ENCODE measurements around the gene NRCAM.

NRCAM gene

DNA sequence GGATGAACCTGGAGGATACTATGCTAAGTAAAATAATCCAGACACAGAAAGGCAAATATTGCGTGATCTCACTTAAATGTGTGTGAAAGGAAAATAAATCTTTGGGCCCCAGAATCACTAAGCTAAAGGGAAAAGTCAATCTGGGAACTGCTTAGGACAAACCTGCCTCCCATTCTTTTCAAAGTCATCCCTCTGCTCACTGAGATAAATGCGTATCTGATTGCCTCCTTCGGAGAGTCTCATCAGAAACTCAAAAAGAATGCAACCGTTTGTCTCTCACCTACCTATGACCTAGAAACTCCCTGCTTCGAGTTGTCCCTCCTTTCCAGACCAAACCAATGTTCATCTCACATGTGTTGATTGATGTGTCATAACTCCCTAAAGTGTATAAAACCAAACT lies 286.0 kb downstream of the NRCAM start:
- 61% methylated on average over 4 of the region's 5 CpGs for WGBS
- Histone ChIP-seq H3K23ac (ENCODE audit: low read length in 2 of 2) (no peak overlapping the region), H3K4me3 (ENCODE audit: insufficient read depth in 1 of 2, low read depth in 1 of 2, low read length in 2 of 2) (no peak overlapping the region), H2BK5ac (ENCODE audit: low read depth, low read length, poor library complexity, severe bottlenecking) (no peak overlapping the region), H3K18ac (ENCODE audit: low read depth in 1 of 2, low read length in 2 of 2) (no peak overlapping the region), H3K9ac (ENCODE audit: low read length) (no peak overlapping the region), H4K8ac (ENCODE audit: low read length) (no peak overlapping the region), H3K14ac (ENCODE audit: low read length in 2 of 2) (no peak overlapping the region), H2BK120ac (ENCODE audit: low read depth, low read length) (no peak overlapping the region), H2BK15ac (ENCODE audit: low read depth, poor library complexity, severe bottlenecking) (no peak overlapping the region), H2AFZ (ENCODE audit: low read depth, low read length) (no peak overlapping the region), H3K27ac (ENCODE audit: low read length, poor library complexity, severe bottlenecking) (no peak overlapping the region), H2AK5ac (ENCODE audit: low read length, severe bottlenecking) (no peak overlapping the region), H3K9me3 (ENCODE audit: control insufficient read depth, low read length) (no peaks in the 10 kb centered on the region), H3K36me3 (ENCODE audit: control insufficient read depth in 1 of 2, insufficient read depth in 2 of 2, low read depth in 1 of 2, low read length in 2 of 2) (no peaks in the 10 kb centered on the region), H3K4me2 (ENCODE audit: low read length, poor library complexity, severe bottlenecking) (no peak overlapping the region), H2BK12ac (ENCODE audit: low read length in 2 of 2) (no peak overlapping the region), H3K4me1 (ENCODE audit: control insufficient read depth, insufficient read depth, low read depth, low read length) (no peaks in the 10 kb centered on the region), H3K27me3 (ENCODE audit: control insufficient read depth in 1 of 2, insufficient read depth in 1 of 2, low read length in 2 of 2) (no peaks in the 10 kb centered on the region), H4K91ac (ENCODE audit: low read length) (no peak overlapping the region), H3K4ac (ENCODE audit: low read depth in 1 of 2, low read length in 2 of 2) (no peak overlapping the region), H3K79me1 (replicated peaks; ENCODE audit: low read length, poor library complexity, severe bottlenecking) (no peaks in the 10 kb centered on the region)
- DNase-seq, result no peak

DNA sequence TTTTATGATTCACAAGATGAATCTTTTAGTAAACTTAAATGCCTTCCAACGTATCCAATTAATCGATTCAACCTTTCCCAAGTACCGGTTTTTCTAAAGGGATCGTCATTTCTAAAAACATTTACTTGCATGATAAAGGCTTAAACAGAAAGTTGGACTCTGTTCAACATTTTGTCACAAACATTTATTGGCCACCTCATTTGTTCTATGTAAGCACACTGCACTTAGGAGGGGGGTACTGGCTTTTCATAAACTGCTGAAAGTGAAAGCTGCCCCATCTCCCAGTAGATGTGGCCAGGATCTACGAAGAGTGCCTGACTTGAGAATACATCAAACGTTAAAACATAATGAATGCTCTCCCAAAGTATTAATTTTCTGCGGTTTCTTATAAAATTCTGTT lies 288.8 kb downstream of the NRCAM start:
- no peak overlapping the region for H3K4ac ChIP-seq (ENCODE audit: low read depth in 1 of 2, low read length in 2 of 2)
- H2AFZ ChIP-seq (ENCODE audit: low read depth, low read length), result no peak overlapping the region
- H3K4me3 ChIP-seq (ENCODE audit: insufficient read depth in 1 of 2, low read depth in 1 of 2, low read length in 2 of 2), result peak overlapping the region in 1 of 2 experiments; percentile 67
- H2BK5ac ChIP-seq (ENCODE audit: low read depth, low read length, poor library complexity, severe bottlenecking), result no peak overlapping the region
- no peak overlapping the region for H3K27ac ChIP-seq (ENCODE audit: low read length, poor library complexity, severe bottlenecking)
- no peak overlapping the region for H2BK15ac ChIP-seq (ENCODE audit: low read depth, poor library complexity, severe bottlenecking)
- H3K79me1 ChIP-seq (replicated peaks; ENCODE audit: low read length, poor library complexity, severe bottlenecking), result no peaks in the 10 kb centered on the region
- no peak overlapping the region for H2BK12ac ChIP-seq (ENCODE audit: low read length in 2 of 2)
- peaks cover 2% of the 10 kb centered on the region for H3K4me1 ChIP-seq (ENCODE audit: control insufficient read depth, insufficient read depth, low read depth, low read length)
- H4K8ac ChIP-seq (ENCODE audit: low read length), result no peak overlapping the region
- H3K14ac ChIP-seq (ENCODE audit: low read length in 2 of 2), result no peak overlapping the region
- H3K23ac ChIP-seq (ENCODE audit: low read length in 2 of 2), result no peak overlapping the region
- no peak overlapping the region for H3K18ac ChIP-seq (ENCODE audit: low read depth in 1 of 2, low read length in 2 of 2)
- H3K36me3 ChIP-seq (ENCODE audit: control insufficient read depth in 1 of 2, insufficient read depth in 2 of 2, low read depth in 1 of 2, low read length in 2 of 2), result no peaks in the 10 kb centered on the region
- H2BK120ac ChIP-seq (ENCODE audit: low read depth, low read length), result no peak overlapping the region
- H2AK5ac ChIP-seq (ENCODE audit: low read length, severe bottlenecking), result no peak overlapping the region
- H3K9me3 ChIP-seq (ENCODE audit: control insufficient read depth, low read length), result no peaks in the 10 kb centered on the region
- H4K91ac ChIP-seq (ENCODE audit: low read length), result no peak overlapping the region
- DNase-seq, result no peak
- H3K27me3 ChIP-seq (ENCODE audit: control insufficient read depth in 1 of 2, insufficient read depth in 1 of 2, low read length in 2 of 2), result no peaks in the 10 kb centered on the region
- H3K4me2 ChIP-seq (ENCODE audit: low read length, poor library complexity, severe bottlenecking), result no peak overlapping the region
- 97% methylated on average over 5 of the region's 7 CpGs for WGBS
- H3K9ac ChIP-seq (ENCODE audit: low read length), result peak overlapping the region; percentile 56

DNA sequence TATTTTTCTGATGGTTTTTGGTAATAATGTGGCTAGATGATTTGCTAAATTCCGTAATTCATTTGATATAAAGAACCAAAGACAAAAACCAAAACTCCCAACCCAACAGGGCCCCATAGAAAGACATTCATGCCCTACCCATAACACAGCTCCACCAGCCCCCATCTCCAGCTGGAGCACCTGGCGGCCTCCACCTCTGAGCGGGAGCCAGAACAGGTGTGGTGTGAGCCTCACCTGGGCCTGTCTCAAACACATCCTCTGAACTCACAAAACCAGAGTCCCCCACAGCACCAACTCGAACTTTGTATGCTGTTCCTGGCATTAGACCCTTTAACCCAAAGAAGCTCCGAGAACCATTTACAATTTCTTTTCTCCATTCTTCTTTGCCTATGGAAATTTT lies 289.5 kb downstream of the NRCAM start:
- H4K91ac ChIP-seq (ENCODE audit: low read length), result no peak overlapping the region
- H3K9ac ChIP-seq (ENCODE audit: low read length), result no peak overlapping the region
- H3K36me3 ChIP-seq (ENCODE audit: control insufficient read depth in 1 of 2, insufficient read depth in 2 of 2, low read depth in 1 of 2, low read length in 2 of 2), result no peaks in the 10 kb centered on the region
- H3K9me3 ChIP-seq (ENCODE audit: control insufficient read depth, low read length), result no peaks in the 10 kb centered on the region
- H2AK5ac ChIP-seq (ENCODE audit: low read length, severe bottlenecking), result no peak overlapping the region
- no peak for DNase-seq
- no peak overlapping the region for H3K4me2 ChIP-seq (ENCODE audit: low read length, poor library complexity, severe bottlenecking)
- H3K4me1 ChIP-seq (ENCODE audit: control insufficient read depth, insufficient read depth, low read depth, low read length), result peaks cover 2% of the 10 kb centered on the region
- H4K8ac ChIP-seq (ENCODE audit: low read length), result no peak overlapping the region
- no peak overlapping the region for H2BK120ac ChIP-seq (ENCODE audit: low read depth, low read length)
- 87% methylated on average over 4 of the region's 5 CpGs for WGBS
- no peak overlapping the region for H3K18ac ChIP-seq (ENCODE audit: low read depth in 1 of 2, low read length in 2 of 2)
- no peaks in the 10 kb centered on the region for H3K27me3 ChIP-seq (ENCODE audit: control insufficient read depth in 1 of 2, insufficient read depth in 1 of 2, low read length in 2 of 2)
- H2BK5ac ChIP-seq (ENCODE audit: low read depth, low read length, poor library complexity, severe bottlenecking), result no peak overlapping the region
- H3K4me3 ChIP-seq (ENCODE audit: insufficient read depth in 1 of 2, low read depth in 1 of 2, low read length in 2 of 2), result no peak overlapping the region
- H3K79me1 ChIP-seq (replicated peaks; ENCODE audit: low read length, poor library complexity, severe bottlenecking), result no peaks in the 10 kb centered on the region
- no peak overlapping the region for H3K27ac ChIP-seq (ENCODE audit: low read length, poor library complexity, severe bottlenecking)
- H3K23ac ChIP-seq (ENCODE audit: low read length in 2 of 2), result no peak overlapping the region
- H3K4ac ChIP-seq (ENCODE audit: low read depth in 1 of 2, low read length in 2 of 2), result no peak overlapping the region
- no peak overlapping the region for H2BK12ac ChIP-seq (ENCODE audit: low read length in 2 of 2)
- no peak overlapping the region for H2AFZ ChIP-seq (ENCODE audit: low read depth, low read length)
- H2BK15ac ChIP-seq (ENCODE audit: low read depth, poor library complexity, severe bottlenecking), result no peak overlapping the region
- H3K14ac ChIP-seq (ENCODE audit: low read length in 2 of 2), result no peak overlapping the region

DNA sequence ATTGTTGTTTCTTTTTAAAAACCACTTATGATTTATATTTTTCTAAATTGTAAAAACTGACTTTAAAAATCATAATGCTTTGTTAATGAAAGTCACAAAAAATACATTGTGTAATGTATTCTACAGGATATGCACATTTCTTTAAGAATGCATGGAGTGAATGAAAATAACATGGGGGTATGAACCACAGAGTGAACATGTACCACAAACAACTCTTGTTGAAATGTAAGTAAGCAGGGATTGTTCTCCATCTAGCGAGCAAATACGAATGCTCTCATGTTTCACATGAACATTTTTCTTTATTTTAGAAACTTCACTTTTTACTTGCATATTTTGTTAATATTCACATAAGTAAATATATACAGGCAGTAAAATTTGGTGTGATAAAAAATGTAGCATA lies 290.5 kb downstream of the NRCAM start:
- no peak overlapping the region for H3K4ac ChIP-seq (ENCODE audit: low read depth in 1 of 2, low read length in 2 of 2)
- DNase-seq, result no peak
- H3K27ac ChIP-seq (ENCODE audit: low read length, poor library complexity, severe bottlenecking), result no peak overlapping the region
- no peak overlapping the region for H3K23ac ChIP-seq (ENCODE audit: low read length in 2 of 2)
- H2BK12ac ChIP-seq (ENCODE audit: low read length in 2 of 2), result no peak overlapping the region
- H2BK120ac ChIP-seq (ENCODE audit: low read depth, low read length), result no peak overlapping the region
- no peak overlapping the region for H3K4me2 ChIP-seq (ENCODE audit: low read length, poor library complexity, severe bottlenecking)
- H3K79me1 ChIP-seq (replicated peaks; ENCODE audit: low read length, poor library complexity, severe bottlenecking), result no peaks in the 10 kb centered on the region
- H2AK5ac ChIP-seq (ENCODE audit: low read length, severe bottlenecking), result no peak overlapping the region
- 92% methylated on average over 2 of the region's 2 CpGs for WGBS
- no peak overlapping the region for H4K91ac ChIP-seq (ENCODE audit: low read length)
- no peak overlapping the region for H4K8ac ChIP-seq (ENCODE audit: low read length)
- no peaks in the 10 kb centered on the region for H3K9me3 ChIP-seq (ENCODE audit: control insufficient read depth, low read length)
- no peak overlapping the region for H3K14ac ChIP-seq (ENCODE audit: low read length in 2 of 2)
- H3K18ac ChIP-seq (ENCODE audit: low read depth in 1 of 2, low read length in 2 of 2), result no peak overlapping the region
- H2AFZ ChIP-seq (ENCODE audit: low read depth, low read length), result no peak overlapping the region
- H3K4me3 ChIP-seq (ENCODE audit: insufficient read depth in 1 of 2, low read depth in 1 of 2, low read length in 2 of 2), result no peak overlapping the region
- H2BK15ac ChIP-seq (ENCODE audit: low read depth, poor library complexity, severe bottlenecking), result no peak overlapping the region
- H3K27me3 ChIP-seq (ENCODE audit: control insufficient read depth in 1 of 2, insufficient read depth in 1 of 2, low read length in 2 of 2), result no peaks in the 10 kb centered on the region
- H2BK5ac ChIP-seq (ENCODE audit: low read depth, low read length, poor library complexity, severe bottlenecking), result no peak overlapping the region
- H3K36me3 ChIP-seq (ENCODE audit: control insufficient read depth in 1 of 2, insufficient read depth in 2 of 2, low read depth in 1 of 2, low read length in 2 of 2), result no peaks in the 10 kb centered on the region
- peaks cover 2% of the 10 kb centered on the region for H3K4me1 ChIP-seq (ENCODE audit: control insufficient read depth, insufficient read depth, low read depth, low read length)
- H3K9ac ChIP-seq (ENCODE audit: low read length), result no peak overlapping the region
